HEK293 (cell line): ENCODE data around the gene CRTC3.

Source experiments
- CTCF ChIA-PET: fragments of 350-600 bp; formaldehyde crosslinking; extraction: SDS; loops from one replicate; lab custom pipeline; 2021; ENCODE audit warnings: antibody characterized with exemption; lab: Yijun Ruan, JAX
- POLR2A ChIA-PET: fragments of 300-600 bp; formaldehyde crosslinking; extraction: SDS; loops from one replicate; lab custom pipeline; 2020; ENCODE audit warnings: antibody characterized with exemption, inconsistent platforms; lab: Yijun Ruan, JAX
- H3K27ac ChIP-seq: fragments of 200-500 bp; sonication (Bioruptor generic); 2 replicates; pipeline ENCODE4 v1.5.1; 2014; ENCODE audit warnings: low read depth, low read length, control low read depth, inconsistent platforms; ENCODE audit errors: extremely low read depth
- H3K36me3 ChIP-seq, 2 experiments: fragments of 200-500 bp in 1 of 2; sonication (Bioruptor generic) in 1 of 2; 1 replicate in 1 of 2; 2 replicates in 1 of 2; pipeline ENCODE4 v1.5.1; 2014 to 2017; ENCODE audit warnings: inconsistent platforms in 2 of 2, low read length in 2 of 2; ENCODE audit not compliant: control insufficient read depth in 2 of 2, insufficient read depth in 1 of 2
- H3K4me1 ChIP-seq: fragments of 200-500 bp; sonication (Bioruptor generic); 2 replicates; pipeline ENCODE4 v1.5.1; 2014; ENCODE audit warnings: mild to moderate bottlenecking, low read length, inconsistent platforms; ENCODE audit not compliant: control insufficient read depth, insufficient read depth
- H3K4me3 ChIP-seq: 2 replicates; pipeline ENCODE4 v1.5.1; 2011; ENCODE audit warnings: low read depth, mild to moderate bottlenecking, control low read depth, low read length, moderate library complexity
- H3K9me3 ChIP-seq: fragments of 200-500 bp; sonication (Bioruptor generic); 2 replicates; pipeline ENCODE4 v1.5.1; 2014; ENCODE audit warnings: low read depth, low read length, inconsistent platforms; ENCODE audit not compliant: control insufficient read depth, insufficient read depth
- FEZF1 ChIP-seq: fragments of 450-650 bp; formaldehyde crosslinking; IDR thresholded peaks from 2 replicates; pipeline ENCODE4 v1.5.1; 2016; ENCODE audit warnings: missing biosample characterization, missing genetic modification characterization
- MEIS1 ChIP-seq: sonication (generic); formaldehyde crosslinking; IDR thresholded peaks from 2 replicates; pipeline ENCODE4 v1.8.1; 2022; ENCODE audit warnings: missing genetic modification reagents, mild to moderate bottlenecking, borderline replicate concordance
- MZF1 ChIP-seq: fragments of 450-650 bp; formaldehyde crosslinking; IDR thresholded peaks from 2 replicates; pipeline ENCODE4 v1.5.1; 2017; ENCODE audit warnings: missing biosample characterization, missing genetic modification characterization, borderline replicate concordance
- REST ChIP-seq: fragments of 450-650 bp; formaldehyde crosslinking; IDR thresholded peaks from 2 replicates; pipeline ENCODE4 v1.5.1; 2016; ENCODE audit warnings: missing biosample characterization, missing genetic modification characterization
- YY2 ChIP-seq: fragments of 450-650 bp; formaldehyde crosslinking; IDR thresholded peaks from 2 replicates; pipeline ENCODE4 v1.5.1; 2016; ENCODE audit warnings: missing biosample characterization, missing genetic modification characterization
- ZBTB49 ChIP-seq: fragments of 450-650 bp; formaldehyde crosslinking; IDR thresholded peaks from 2 replicates; pipeline ENCODE4 v1.5.1; 2016; ENCODE audit warnings: missing biosample characterization, missing genetic modification characterization, low read depth
- ZBTB6 ChIP-seq: fragments of 450-650 bp; formaldehyde crosslinking; IDR thresholded peaks from 2 replicates; pipeline ENCODE4 v1.5.1; 2017; ENCODE audit warnings: missing biosample characterization, missing genetic modification characterization
- ZBTB8A ChIP-seq: fragments of 450-650 bp; formaldehyde crosslinking; IDR thresholded peaks from 2 replicates; pipeline ENCODE4 v1.5.1; 2016; ENCODE audit warnings: missing biosample characterization, missing genetic modification characterization
- ZNF121 ChIP-seq: fragments of 450-650 bp; formaldehyde crosslinking; IDR thresholded peaks from 2 replicates; pipeline ENCODE4 v1.5.1; 2016; ENCODE audit warnings: missing biosample characterization, missing genetic modification characterization
- ZNF140 ChIP-seq: fragments of 450-650 bp; formaldehyde crosslinking; IDR thresholded peaks from 2 replicates; pipeline ENCODE4 v1.5.1; 2016; ENCODE audit warnings: missing biosample characterization, missing genetic modification characterization
- ZNF335 ChIP-seq: fragments of 450-650 bp; formaldehyde crosslinking; conservative IDR thresholded peaks from 2 replicates; pipeline ENCODE4 v1.5.1; 2016; ENCODE audit warnings: missing biosample characterization, missing genetic modification characterization
- ZNF37A ChIP-seq: fragments of 450-650 bp; IDR thresholded peaks from 2 replicates; pipeline ENCODE4 v1.5.1; 2018; ENCODE audit warnings: missing biosample characterization, missing genetic modification characterization
- ZNF398 ChIP-seq: fragments of 450-650 bp; formaldehyde crosslinking; IDR thresholded peaks from 2 replicates; pipeline ENCODE4 v1.5.1; 2017; ENCODE audit warnings: missing biosample characterization, missing genetic modification characterization
- ZNF433 ChIP-seq: fragments of 450-650 bp; formaldehyde crosslinking; IDR thresholded peaks from 2 replicates; pipeline ENCODE4 v1.5.1; 2016; ENCODE audit warnings: missing biosample characterization, missing genetic modification characterization, low read depth
- ZNF560 ChIP-seq: fragments of 450-650 bp; formaldehyde crosslinking; IDR thresholded peaks from 2 replicates; pipeline ENCODE4 v1.5.1; 2017; ENCODE audit warnings: missing biosample characterization, missing genetic modification characterization, borderline replicate concordance
- ZNF658 ChIP-seq: fragments of 450-650 bp; formaldehyde crosslinking; IDR thresholded peaks from 2 replicates; pipeline ENCODE4; 2016; ENCODE audit warnings: missing biosample characterization, missing genetic modification characterization
- ZNF776 ChIP-seq: fragments of 450-650 bp; formaldehyde crosslinking; IDR thresholded peaks from 2 replicates; pipeline ENCODE4 v1.5.0; 2017; ENCODE audit warnings: missing biosample characterization, missing genetic modification characterization, borderline replicate concordance
- ZNF830 ChIP-seq: fragments of 450-650 bp; IDR thresholded peaks from 2 replicates; pipeline ENCODE4 v1.5.0; 2018; ENCODE audit warnings: missing biosample characterization, missing genetic modification characterization, low read depth, mild to moderate bottlenecking, moderate library complexity
- TF ChIP-seq, protein P1 (sequence below): fragments of 450-650 bp; formaldehyde crosslinking; IDR thresholded peaks from 2 replicates; pipeline ENCODE4 v1.5.1; 2016; ENCODE audit warnings: missing biosample characterization, missing genetic modification characterization
- TF ChIP-seq, protein P2 (sequence below): fragments of 450-650 bp; formaldehyde crosslinking; IDR thresholded peaks from 2 replicates; pipeline ENCODE4 v1.5.1; 2016; ENCODE audit warnings: missing biosample characterization, missing genetic modification characterization

Gene CRTC3

GRCh38 chr15:90513893-90514292, 15.8 kb upstream of the CRTC3 start (continued):
- TF ChIP-seq REST (tag by site-specific recombination) = peak; percentile 76; the same call in 1 of the 2 replicates
- peak; percentile 75 for TF ChIP-seq ZBTB8A (tag by site-specific recombination)
- TF ChIP-seq ZNF433 (tag by site-specific recombination) = peak; percentile 38; the same call in 1 of the 2 replicates

DNA sequence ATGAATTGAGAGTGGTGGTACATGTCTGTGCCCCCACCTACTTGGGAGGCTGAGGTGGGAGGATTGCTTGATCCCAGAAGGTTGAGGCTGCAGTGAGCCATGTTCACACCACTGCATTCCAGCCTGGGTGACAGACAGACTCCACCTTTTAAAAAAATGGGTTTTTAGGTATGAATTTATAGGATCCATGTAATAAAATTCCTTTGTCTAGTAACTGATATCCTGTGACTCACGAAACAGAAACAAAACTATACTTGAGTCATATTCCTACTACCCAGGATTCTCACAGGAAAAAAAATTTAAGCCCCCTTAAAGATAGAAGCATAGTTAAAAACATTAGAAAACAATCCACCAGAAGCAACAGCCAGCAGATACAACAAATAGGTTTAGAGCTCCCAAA, 10.0 kb upstream of the CRTC3 start:
- no peak overlapping the region for H3K27ac ChIP-seq
- TF ChIP-seq, protein P1, sequence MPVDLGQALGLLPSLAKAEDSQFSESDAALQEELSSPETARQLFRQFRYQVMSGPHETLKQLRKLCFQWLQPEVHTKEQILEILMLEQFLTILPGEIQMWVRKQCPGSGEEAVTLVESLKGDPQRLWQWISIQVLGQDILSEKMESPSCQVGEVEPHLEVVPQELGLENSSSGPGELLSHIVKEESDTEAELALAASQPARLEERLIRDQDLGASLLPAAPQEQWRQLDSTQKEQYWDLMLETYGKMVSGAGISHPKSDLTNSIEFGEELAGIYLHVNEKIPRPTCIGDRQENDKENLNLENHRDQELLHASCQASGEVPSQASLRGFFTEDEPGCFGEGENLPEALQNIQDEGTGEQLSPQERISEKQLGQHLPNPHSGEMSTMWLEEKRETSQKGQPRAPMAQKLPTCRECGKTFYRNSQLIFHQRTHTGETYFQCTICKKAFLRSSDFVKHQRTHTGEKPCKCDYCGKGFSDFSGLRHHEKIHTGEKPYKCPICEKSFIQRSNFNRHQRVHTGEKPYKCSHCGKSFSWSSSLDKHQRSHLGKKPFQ = peak; percentile 39; the same call in 1 of the 2 replicates
- TF ChIP-seq ZNF776 (no peak), ZBTB49 (tag by site-specific recombination) (no peak)
- POLR2A ChIA-PET = no interaction called here
- no peak overlapping the region for H3K4me3 ChIP-seq
- H3K36me3 ChIP-seq = no peaks in the 10 kb centered on the region
- no peaks in the 10 kb centered on the region for H3K9me3 ChIP-seq
- H3K4me1 ChIP-seq = 0 out of 2 replicates have a peak, but pooled peaks cover 2% of the 10 kb centered on the region
- CTCF ChIA-PET = interaction anchor here (0.8 to 1.0 kb wide), 2 partner anchors 8 to 128 kb away, joined by 3 to 4 read pairs; no protein-coding TSS in a partner anchor

GRCh38 chr15:90520365-90520764, 9.4 kb upstream of the CRTC3 start:
- 0 out of 2 replicates have a peak, but pooled peaks cover 2% of the 10 kb centered on the region for H3K4me1 ChIP-seq
- no peak overlapping the region for H3K4me3 ChIP-seq
- POLR2A ChIA-PET = interaction anchor here (1.0 to 2.4 kb wide), 2 partner anchors 8 to 10 kb away, joined by 4 to 9 read pairs; partner anchors contain the start of gene CRTC3
- H3K36me3 ChIP-seq = no peaks in the 10 kb centered on the region
- CTCF ChIA-PET = interaction anchor here (1.0 kb wide), 2 partner anchors 8 to 38 kb away, joined by 3 to 4 read pairs; no protein-coding TSS in a partner anchor
- no peak overlapping the region for H3K27ac ChIP-seq
- no peaks in the 10 kb centered on the region for H3K9me3 ChIP-seq
- TF ChIP-seq, protein P2, sequence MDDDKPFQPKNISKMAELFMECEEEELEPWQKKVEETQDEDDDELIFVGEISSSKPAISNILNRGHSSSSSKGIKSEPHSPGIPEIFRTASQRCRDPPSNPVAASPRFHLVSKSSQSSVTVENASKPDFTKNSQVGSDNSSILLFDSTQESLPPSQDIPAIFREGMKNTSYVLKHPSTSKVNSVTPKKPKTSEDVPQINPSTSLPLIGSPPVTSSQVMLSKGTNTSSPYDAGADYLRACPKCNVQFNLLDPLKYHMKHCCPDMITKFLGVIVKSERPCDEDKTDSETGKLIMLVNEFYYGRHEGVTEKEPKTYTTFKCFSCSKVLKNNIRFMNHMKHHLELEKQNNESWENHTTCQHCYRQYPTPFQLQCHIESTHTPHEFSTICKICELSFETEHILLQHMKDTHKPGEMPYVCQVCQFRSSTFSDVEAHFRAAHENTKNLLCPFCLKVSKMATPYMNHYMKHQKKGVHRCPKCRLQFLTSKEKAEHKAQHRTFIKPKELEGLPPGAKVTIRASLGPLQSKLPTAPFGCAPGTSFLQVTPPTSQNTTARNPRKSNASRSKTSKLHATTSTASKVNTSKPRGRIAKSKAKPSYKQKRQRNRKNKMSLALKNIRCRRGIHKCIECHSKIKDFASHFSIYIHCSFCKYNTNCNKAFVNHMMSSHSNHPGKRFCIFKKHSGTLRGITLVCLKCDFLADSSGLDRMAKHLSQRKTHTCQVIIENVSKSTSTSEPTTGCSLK (tag by site-specific recombination) = no peak
- no peak for TF ChIP-seq ZNF335 (tag by site-specific recombination)
- TF ChIP-seq ZNF121 (tag by site-specific recombination) = no peak
- TF ChIP-seq ZNF37A (tag by site-specific recombination) = no peak
- TF ChIP-seq ZNF140 = no peak
- no peak for TF ChIP-seq FEZF1
- TF ChIP-seq ZNF658 (tag by site-specific recombination) = no peak
- no peak for TF ChIP-seq ZNF560
- TF ChIP-seq YY2 (tag by site-specific recombination) = no peak
- no peak for TF ChIP-seq ZNF398 (tag by site-specific recombination)
- TF ChIP-seq ZNF830 (tag by site-specific recombination) = no peak
- no peak for TF ChIP-seq ZBTB6
- no peak for TF ChIP-seq MZF1 (tag by site-specific recombination)
- no peak for TF ChIP-seq MEIS1 (CRISPR knock-in tag)
